Measurements from ENCODE around the gene ATP2A1. TPM values are rescaled to one million over a fixed set of nuclear protein-coding genes. Genes with fewer than 3 reads are reported as not detected.

ATP2A1 gene
- total and polyA plus RNA-seq, 2 of the 13 experiments (the other 11 are each of a cell fraction or from before 2014, with no cell fraction given), result 3.2 to 12.5 TPM

GRCh38 chr16:28950648-28951409 lies 72.5 kb downstream of the ATP2A1 start, which contains the start of gene NFATC2IP (continued):
- peak; percentile 84 for TF ChIP-seq MYPOP (CRISPR knock-in tag; IDR thresholded peaks at IDR 0.05)
- TF ChIP-seq ZNF343 (CRISPR knock-in tag; IDR thresholded peaks at IDR 0.05), result peak; percentile 95; the same call in 1 of the 2 replicates
- no peak for TF ChIP-seq ZNF296 (CRISPR knock-in tag; conservative IDR thresholded peaks at IDR 0.05)
- no peak for TF ChIP-seq RBAK (CRISPR knock-in tag; IDR thresholded peaks at IDR 0.05)
- peak; percentile 42; the same call in 1 of the 2 replicates for TF ChIP-seq ZNF792 (CRISPR knock-in tag; IDR thresholded peaks at IDR 0.05)
- peak; percentile 85; the same call in 1 of the 2 replicates for TF ChIP-seq KLF11 (CRISPR knock-in tag; IDR thresholded peaks at IDR 0.05)
- TF ChIP-seq SP2 (CRISPR knock-in tag; IDR thresholded peaks at IDR 0.05), result peak; percentile 100
- TF ChIP-seq ARNT2 (CRISPR knock-in tag; IDR thresholded peaks at IDR 0.05; ENCODE audit: low read depth), result no peak
- TF ChIP-seq TBX2 (CRISPR knock-in tag; IDR thresholded peaks at IDR 0.05; ENCODE audit: borderline replicate concordance), result peak; percentile 93
- peak; percentile 87; the same call in 1 of the 2 replicates for TF ChIP-seq ZNF891 (CRISPR knock-in tag; IDR thresholded peaks at IDR 0.05)
- peak; percentile 91 for TF ChIP-seq TAF1 (CRISPR knock-in tag; IDR thresholded peaks at IDR 0.05)
- TF ChIP-seq ELF4 (CRISPR knock-in tag; IDR thresholded peaks at IDR 0.05; ENCODE audit: borderline replicate concordance), result peak; percentile 68; the same call in 1 of the 2 replicates
- peak; percentile 88; the same call in 1 of the 2 replicates for TF ChIP-seq TOPORS (CRISPR knock-in tag; IDR thresholded peaks at IDR 0.05)
- peak; percentile 62; the same call in 1 of the 2 replicates for TF ChIP-seq HOXA3 (CRISPR knock-in tag; IDR thresholded peaks at IDR 0.05)
- TF ChIP-seq AHR (CRISPR knock-in tag; IDR thresholded peaks at IDR 0.05), result no peak
- 0 out of 2 replicates have a peak, but pooled peaks have one; percentile 43 for TF ChIP-seq ZNF275 (CRISPR knock-in tag; IDR thresholded peaks at IDR 0.05; ENCODE audit: borderline replicate concordance)
- TF ChIP-seq GATAD1 (CRISPR knock-in tag; IDR thresholded peaks at IDR 0.05), result peak; percentile 78
- no peak for TF ChIP-seq NR3C1 (CRISPR knock-in tag; IDR thresholded peaks at IDR 0.05)
- TF ChIP-seq SOX13 (IDR thresholded peaks at IDR 0.05), result no peak
- TF ChIP-seq SOX13 (CRISPR knock-in tag; conservative IDR thresholded peaks at IDR 0.05 in 1 of 2, IDR thresholded peaks at IDR 0.05 in 1 of 2), result 0 out of 4 replicates have a peak, but pooled peaks of 1 of the 2 experiments have one; percentile 6
- peak; percentile 68; the same call in 1 of the 2 replicates for TF ChIP-seq ZNF761 (CRISPR knock-in tag; conservative IDR thresholded peaks at IDR 0.05)
- TF ChIP-seq ZHX1 (CRISPR knock-in tag; IDR thresholded peaks at IDR 0.05; ENCODE audit: low read depth), result no peak; the same call in 1 of the 2 replicates
- TF ChIP-seq CHD2 (IDR thresholded peaks at IDR 0.05; ENCODE audit: low read depth, low read length), result peak; percentile 82
- peak; percentile 84 for TF ChIP-seq PHF8 (CRISPR knock-in tag; IDR thresholded peaks at IDR 0.05)

All from HepG2 (cell line).